SK-N-SH treated with all-trans-retinoic acid at 6 μM for 48 hours (cell line): ENCODE measurements around the gene ZNF155.
A peak's percentile ranks its signal among the peaks of the same experiment; 100 is the strongest.

Experiments used
- ATAC-seq: fragments of 200-7000 bp; cut with Tn5 transposase; 3 replicates; pipeline ENCODE4 v1.9.1; 2020; ENCODE audit warnings: mild to moderate bottlenecking, moderate library complexity
- ARNTL ChIP-seq: fragments of 450-650 bp; formaldehyde crosslinking; IDR thresholded peaks from 2 replicates; pipeline ENCODE4 v1.5.0; 2020; ENCODE audit warnings: low read depth, mild to moderate bottlenecking, moderate library complexity, borderline replicate concordance
- BACH2 ChIP-seq: fragments of 250-450 bp; sonication (Bioruptor Pico); IDR thresholded peaks from 2 replicates; pipeline ENCODE4 v1.9.0; 2021; ENCODE audit warnings: mild to moderate bottlenecking, borderline replicate concordance
- CSDC2 ChIP-seq: fragments of 250-450 bp; sonication (Bioruptor Pico); IDR thresholded peaks from 2 replicates; pipeline ENCODE4 v1.5.0; 2020; ENCODE audit warnings: mild to moderate bottlenecking, moderate library complexity
- GLIS3 ChIP-seq: fragments of 250-450 bp; sonication (Bioruptor Pico); IDR thresholded peaks from 2 replicates; pipeline ENCODE4 v1.5.0; 2020; ENCODE audit warnings: mild to moderate bottlenecking, moderate library complexity
- OSR1 ChIP-seq: fragments of 250-450 bp; sonication (Bioruptor Pico); IDR thresholded peaks from 2 replicates; pipeline ENCODE4 v1.8.0; 2022; ENCODE audit warnings: moderate library complexity, mild to moderate bottlenecking, inconsistent platforms
- RARB ChIP-seq: fragments of 250-450 bp; sonication (Bioruptor Pico); IDR thresholded peaks from 2 replicates; pipeline ENCODE4 v1.8.0; 2021; ENCODE audit warnings: mild to moderate bottlenecking, moderate library complexity
- SNAI2 ChIP-seq: fragments of 250-450 bp; sonication (Bioruptor Pico); IDR thresholded peaks from 2 replicates; pipeline ENCODE4 v1.5.0; 2020; ENCODE audit warnings: mild to moderate bottlenecking, moderate library complexity
- TCF4 ChIP-seq: fragments of 250-450 bp; sonication (Bioruptor Pico); IDR thresholded peaks from 2 replicates; pipeline ENCODE4 v1.8.0; 2021; ENCODE audit warnings: mild to moderate bottlenecking, moderate library complexity, borderline replicate concordance
- ZFP3 ChIP-seq: fragments of 250-450 bp; sonication (Bioruptor Pico); IDR thresholded peaks from 2 replicates; pipeline ENCODE4 v1.5.0; 2020; ENCODE audit warnings: mild to moderate bottlenecking, moderate library complexity
- TF ChIP-seq, protein P1 (sequence below): fragments of 250-450 bp; sonication (Bioruptor Pico); IDR thresholded peaks from 2 replicates; pipeline ENCODE4 v1.5.0; 2020; ENCODE audit warnings: mild to moderate bottlenecking, moderate library complexity
- TF ChIP-seq, protein P2 (sequence below): fragments of 250-450 bp; sonication (Bioruptor Pico); IDR thresholded peaks from 2 replicates; pipeline ENCODE4 v1.8.0; 2020; ENCODE audit warnings: mild to moderate bottlenecking, moderate library complexity, borderline replicate concordance
- TF ChIP-seq, protein P3 (sequence below): fragments of 250-450 bp; sonication (Bioruptor Pico); IDR thresholded peaks from 2 replicates; pipeline ENCODE4 v1.5.1; 2020; ENCODE audit warnings: low read depth, mild to moderate bottlenecking, moderate library complexity
- TF ChIP-seq, protein P4 (sequence below): fragments of 250-450 bp; sonication (Bioruptor Pico); IDR thresholded peaks from 2 replicates; pipeline ENCODE4 v1.5.1; 2021; ENCODE audit warnings: mild to moderate bottlenecking, moderate library complexity

Gene ZNF155

DNA sequence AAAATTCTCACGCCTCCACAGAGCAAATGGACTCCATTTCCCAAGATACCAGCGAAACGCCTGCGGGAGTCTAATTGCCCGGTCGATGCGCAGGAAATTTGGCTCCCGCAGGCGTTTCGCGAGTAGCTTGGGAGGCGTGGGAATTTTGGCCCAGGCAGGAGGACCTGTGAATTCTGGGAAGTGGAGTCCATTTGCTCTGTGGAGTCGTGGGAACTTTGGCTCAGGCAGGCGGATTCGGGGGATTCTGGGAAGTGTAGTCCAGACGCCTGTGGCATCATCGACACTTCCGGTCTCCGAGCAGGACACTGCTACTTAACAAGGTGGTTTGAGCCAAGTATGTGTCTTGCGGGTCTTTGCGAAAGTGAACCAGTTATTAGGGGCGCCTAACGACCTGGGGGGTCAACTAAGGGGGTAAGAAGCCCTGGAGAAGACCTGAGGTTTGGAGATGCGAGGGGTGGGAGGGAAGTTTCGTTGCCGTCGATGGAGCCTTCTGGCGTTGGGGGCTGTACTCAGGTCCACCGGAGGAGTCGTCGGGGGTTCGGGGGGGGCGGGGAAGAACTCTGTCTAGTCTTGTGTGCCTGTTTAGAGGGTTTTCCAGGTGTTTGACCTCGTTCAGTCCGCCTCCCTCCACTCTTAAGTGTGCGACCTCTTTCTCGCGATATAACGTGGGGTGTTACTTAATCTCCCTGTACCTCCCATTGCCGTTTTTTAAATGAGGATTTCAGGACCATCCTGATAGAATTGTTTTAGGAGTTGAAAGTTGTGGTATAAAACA is at the start of gene ZNF155:
TSS of gene ZNF155 (plus strand) at position 277 of the 775 bp plus-strand sequence. CDS start 4,356 bp downstream, outside the sequence.
- ATAC-seq, result peak; percentile 99
- TF ChIP-seq, protein P1, sequence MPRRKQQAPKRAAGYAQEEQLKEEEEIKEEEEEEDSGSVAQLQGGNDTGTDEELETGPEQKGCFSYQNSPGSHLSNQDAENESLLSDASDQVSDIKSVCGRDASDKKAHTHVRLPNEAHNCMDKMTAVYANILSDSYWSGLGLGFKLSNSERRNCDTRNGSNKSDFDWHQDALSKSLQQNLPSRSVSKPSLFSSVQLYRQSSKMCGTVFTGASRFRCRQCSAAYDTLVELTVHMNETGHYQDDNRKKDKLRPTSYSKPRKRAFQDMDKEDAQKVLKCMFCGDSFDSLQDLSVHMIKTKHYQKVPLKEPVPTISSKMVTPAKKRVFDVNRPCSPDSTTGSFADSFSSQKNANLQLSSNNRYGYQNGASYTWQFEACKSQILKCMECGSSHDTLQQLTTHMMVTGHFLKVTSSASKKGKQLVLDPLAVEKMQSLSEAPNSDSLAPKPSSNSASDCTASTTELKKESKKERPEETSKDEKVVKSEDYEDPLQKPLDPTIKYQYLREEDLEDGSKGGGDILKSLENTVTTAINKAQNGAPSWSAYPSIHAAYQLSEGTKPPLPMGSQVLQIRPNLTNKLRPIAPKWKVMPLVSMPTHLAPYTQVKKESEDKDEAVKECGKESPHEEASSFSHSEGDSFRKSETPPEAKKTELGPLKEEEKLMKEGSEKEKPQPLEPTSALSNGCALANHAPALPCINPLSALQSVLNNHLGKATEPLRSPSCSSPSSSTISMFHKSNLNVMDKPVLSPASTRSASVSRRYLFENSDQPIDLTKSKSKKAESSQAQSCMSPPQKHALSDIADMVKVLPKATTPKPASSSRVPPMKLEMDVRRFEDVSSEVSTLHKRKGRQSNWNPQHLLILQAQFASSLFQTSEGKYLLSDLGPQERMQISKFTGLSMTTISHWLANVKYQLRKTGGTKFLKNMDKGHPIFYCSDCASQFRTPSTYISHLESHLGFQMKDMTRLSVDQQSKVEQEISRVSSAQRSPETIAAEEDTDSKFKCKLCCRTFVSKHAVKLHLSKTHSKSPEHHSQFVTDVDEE (CRISPR knock-in tag), result peak; percentile 34; the same call in 1 of the 2 replicates
- TF ChIP-seq GLIS3 (CRISPR knock-in tag) (no peak), RARB (CRISPR knock-in tag) (no peak)

DNA sequence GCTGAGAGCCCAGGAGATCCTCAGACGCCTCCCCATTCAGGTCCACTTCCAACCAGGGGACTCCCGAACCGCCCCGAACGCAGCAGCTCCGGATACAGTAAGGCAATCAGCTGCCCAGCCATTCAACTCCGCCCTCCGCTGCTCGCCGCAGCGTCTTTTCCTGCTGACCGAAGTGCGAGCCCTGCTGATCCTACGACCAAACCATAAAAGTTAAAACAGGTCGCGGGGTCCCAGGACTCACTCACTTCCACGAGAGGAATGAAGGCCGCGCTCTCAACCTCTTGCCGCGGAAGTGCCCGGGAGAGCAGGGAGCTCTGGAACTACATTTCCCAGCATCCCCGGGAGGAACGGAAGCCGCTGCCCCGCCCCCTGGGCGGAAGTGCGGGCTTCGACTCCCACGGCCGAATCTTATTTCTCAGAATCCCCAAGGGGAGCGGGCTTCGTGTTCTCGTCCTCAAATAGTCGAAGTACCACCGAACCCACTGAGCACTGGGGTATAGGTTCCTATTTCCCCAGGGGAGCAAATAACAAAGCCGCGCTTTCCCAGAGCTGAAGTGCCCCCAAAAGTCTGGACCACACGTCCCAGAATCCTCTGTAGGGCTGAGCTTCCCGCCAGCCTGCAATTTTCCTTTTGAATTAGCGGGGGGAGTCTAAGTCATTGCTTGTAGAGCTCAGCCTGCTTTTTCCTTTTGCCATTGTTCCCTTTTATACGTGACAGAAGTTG is 48.8 kb upstream of the ZNF155 start, which contains the start of gene ZNF45:
TSS of gene ZNF45 (minus strand) at position 298 of the 724 bp plus-strand sequence. CDS start 13,097 bp downstream, outside the sequence.
- ATAC-seq, result peak; percentile 97

DNA sequence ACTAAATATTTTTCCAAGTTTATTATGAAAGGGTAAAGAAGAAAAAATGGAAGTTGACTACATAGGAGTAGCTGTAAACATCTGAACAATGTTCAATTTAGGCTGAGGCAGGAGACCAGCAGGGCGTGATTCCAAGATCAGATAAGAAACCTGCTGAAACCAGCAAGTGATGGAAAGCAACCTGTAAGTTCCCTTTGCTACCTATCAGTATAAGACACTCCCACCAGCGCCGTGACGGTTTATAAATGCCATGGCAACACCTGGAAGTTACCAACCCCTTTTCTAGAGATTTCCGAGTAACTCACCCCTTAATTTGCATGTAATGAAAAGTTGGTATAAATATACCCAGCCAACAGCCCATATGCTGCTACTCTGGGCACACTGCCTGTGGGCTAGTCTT is 47.8 kb upstream of the ZNF155 start:
- no peak for ATAC-seq

More for the DNA sequence above, 48.8 kb upstream of the ZNF155 start, which contains the start of gene ZNF45:
- TF ChIP-seq ZFP3 (CRISPR knock-in tag), result 0 out of 2 replicates have a peak, but pooled peaks have one; percentile 24
- TF ChIP-seq, protein P2, sequence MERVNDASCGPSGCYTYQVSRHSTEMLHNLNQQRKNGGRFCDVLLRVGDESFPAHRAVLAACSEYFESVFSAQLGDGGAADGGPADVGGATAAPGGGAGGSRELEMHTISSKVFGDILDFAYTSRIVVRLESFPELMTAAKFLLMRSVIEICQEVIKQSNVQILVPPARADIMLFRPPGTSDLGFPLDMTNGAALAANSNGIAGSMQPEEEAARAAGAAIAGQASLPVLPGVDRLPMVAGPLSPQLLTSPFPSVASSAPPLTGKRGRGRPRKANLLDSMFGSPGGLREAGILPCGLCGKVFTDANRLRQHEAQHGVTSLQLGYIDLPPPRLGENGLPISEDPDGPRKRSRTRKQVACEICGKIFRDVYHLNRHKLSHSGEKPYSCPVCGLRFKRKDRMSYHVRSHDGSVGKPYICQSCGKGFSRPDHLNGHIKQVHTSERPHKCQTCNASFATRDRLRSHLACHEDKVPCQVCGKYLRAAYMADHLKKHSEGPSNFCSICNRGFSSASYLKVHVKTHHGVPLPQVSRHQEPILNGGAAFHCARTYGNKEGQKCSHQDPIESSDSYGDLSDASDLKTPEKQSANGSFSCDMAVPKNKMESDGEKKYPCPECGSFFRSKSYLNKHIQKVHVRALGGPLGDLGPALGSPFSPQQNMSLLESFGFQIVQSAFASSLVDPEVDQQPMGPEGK (CRISPR knock-in tag), result 0 out of 2 replicates have a peak, but pooled peaks have one; percentile 14
- TF ChIP-seq, protein P3, sequence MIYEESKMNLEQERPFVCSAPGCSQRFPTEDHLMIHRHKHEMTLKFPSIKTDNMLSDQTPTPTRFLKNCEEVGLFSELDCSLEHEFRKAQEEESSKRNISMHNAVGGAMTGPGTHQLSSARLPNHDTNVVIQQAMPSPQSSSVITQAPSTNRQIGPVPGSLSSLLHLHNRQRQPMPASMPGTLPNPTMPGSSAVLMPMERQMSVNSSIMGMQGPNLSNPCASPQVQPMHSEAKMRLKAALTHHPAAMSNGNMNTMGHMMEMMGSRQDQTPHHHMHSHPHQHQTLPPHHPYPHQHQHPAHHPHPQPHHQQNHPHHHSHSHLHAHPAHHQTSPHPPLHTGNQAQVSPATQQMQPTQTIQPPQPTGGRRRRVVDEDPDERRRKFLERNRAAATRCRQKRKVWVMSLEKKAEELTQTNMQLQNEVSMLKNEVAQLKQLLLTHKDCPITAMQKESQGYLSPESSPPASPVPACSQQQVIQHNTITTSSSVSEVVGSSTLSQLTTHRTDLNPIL (CRISPR knock-in tag), result no peak
- TF ChIP-seq TCF4 (CRISPR knock-in tag), result no peak

DNA sequence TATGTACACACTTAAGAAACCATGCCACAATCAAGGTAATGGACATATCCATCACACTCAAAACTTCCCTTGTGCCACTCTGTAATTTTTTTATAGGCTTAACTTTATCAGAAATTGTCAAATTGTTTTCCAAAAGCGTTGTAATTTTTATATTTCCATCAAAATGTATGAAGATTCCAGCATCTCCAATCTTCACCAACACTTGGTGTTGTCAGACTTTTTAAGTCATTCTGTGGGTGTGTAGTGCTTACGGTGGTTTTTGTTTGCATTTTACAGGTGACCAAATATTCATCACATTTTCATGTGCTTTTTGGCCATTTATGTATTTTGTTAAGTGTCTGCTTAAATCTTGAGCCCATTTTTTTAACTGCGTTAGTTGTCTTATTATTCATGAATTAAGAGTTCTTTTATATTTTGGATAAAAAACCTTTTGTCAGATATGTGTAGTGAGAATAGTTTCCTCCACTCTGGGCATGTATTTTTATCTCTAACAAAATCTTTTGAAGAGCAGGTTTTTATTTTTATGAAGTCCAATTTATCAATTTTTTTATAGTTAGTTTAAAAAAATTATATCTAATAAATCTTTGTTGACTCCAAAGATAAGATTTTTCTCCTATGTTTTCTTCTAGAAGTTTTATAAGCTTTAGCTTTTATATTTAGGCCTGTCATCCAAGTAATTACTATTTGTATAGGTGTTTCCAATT is 44.3 kb upstream of the ZNF155 start:
- TF ChIP-seq OSR1 (CRISPR knock-in tag) (no peak), TCF4 (CRISPR knock-in tag) (no peak), CSDC2 (CRISPR knock-in tag) (no peak), BACH2 (CRISPR knock-in tag) (no peak)
- TF ChIP-seq, protein P3 (CRISPR knock-in tag), result no peak
- ATAC-seq, result no peak

More for the DNA sequence above, 47.8 kb upstream of the ZNF155 start:
- TF ChIP-seq ARNTL (CRISPR knock-in tag) (no peak), SNAI2 (CRISPR knock-in tag) (no peak)
- TF ChIP-seq, protein P4, sequence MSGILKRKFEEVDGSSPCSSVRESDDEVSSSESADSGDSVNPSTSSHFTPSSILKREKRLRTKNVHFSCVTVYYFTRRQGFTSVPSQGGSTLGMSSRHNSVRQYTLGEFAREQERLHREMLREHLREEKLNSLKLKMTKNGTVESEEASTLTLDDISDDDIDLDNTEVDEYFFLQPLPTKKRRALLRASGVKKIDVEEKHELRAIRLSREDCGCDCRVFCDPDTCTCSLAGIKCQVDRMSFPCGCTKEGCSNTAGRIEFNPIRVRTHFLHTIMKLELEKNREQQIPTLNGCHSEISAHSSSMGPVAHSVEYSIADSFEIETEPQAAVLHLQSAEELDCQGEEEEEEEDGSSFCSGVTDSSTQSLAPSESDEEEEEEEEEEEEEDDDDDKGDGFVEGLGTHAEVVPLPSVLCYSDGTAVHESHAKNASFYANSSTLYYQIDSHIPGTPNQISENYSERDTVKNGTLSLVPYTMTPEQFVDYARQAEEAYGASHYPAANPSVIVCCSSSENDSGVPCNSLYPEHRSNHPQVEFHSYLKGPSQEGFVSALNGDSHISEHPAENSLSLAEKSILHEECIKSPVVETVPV (CRISPR knock-in tag), result no peak
- TF ChIP-seq, all 23 proteins: peak for 0
